22Rv1 (cell line): ENCODE data around the gene S1PR2.

ENCODE experiments used
- H3K27ac ChIP-seq: fragments of 450-650 bp; 2 replicates; pipeline ENCODE4 v1.5.1; 2017
- ZFX ChIP-seq: fragments of 450-650 bp; IDR thresholded peaks from 2 replicates; pipeline ENCODE4 v1.6.1; 2017; ENCODE audit warnings: antibody characterized with exemption, borderline replicate concordance
- TF ChIP-seq, protein P1 (sequence below): fragments of 450-650 bp; IDR thresholded peaks from 2 replicates; pipeline ENCODE4 v1.5.1; 2017; ENCODE audit warnings: mild to moderate bottlenecking

The S1PR2 gene

DNA sequence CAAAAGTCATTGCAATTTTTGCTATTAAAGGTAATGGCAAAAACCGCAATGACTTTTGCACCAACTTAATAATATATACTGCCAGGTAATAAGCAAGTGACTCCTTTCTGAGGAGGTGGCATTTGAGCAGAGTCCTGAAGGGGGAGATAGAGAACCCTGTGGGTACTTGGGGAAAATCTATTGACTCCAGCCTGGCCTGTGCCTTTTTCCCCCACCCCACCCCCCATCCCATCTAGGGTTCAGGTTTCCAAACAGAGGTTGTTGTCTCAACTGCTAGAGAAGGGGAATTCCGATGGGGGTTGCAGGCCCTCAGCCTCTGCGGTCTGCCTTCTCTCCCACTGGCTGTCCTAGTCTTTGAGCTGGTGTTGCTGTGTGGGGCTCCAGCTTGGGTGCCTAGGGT lies 11.5 kb downstream of the S1PR2 start:
- no peak overlapping the region for H3K27ac ChIP-seq
- TF ChIP-seq, protein P1, sequence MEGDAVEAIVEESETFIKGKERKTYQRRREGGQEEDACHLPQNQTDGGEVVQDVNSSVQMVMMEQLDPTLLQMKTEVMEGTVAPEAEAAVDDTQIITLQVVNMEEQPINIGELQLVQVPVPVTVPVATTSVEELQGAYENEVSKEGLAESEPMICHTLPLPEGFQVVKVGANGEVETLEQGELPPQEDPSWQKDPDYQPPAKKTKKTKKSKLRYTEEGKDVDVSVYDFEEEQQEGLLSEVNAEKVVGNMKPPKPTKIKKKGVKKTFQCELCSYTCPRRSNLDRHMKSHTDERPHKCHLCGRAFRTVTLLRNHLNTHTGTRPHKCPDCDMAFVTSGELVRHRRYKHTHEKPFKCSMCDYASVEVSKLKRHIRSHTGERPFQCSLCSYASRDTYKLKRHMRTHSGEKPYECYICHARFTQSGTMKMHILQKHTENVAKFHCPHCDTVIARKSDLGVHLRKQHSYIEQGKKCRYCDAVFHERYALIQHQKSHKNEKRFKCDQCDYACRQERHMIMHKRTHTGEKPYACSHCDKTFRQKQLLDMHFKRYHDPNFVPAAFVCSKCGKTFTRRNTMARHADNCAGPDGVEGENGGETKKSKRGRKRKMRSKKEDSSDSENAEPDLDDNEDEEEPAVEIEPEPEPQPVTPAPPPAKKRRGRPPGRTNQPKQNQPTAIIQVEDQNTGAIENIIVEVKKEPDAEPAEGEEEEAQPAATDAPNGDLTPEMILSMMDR = peak; percentile 38
- TF ChIP-seq ZFX = no peak

DNA sequence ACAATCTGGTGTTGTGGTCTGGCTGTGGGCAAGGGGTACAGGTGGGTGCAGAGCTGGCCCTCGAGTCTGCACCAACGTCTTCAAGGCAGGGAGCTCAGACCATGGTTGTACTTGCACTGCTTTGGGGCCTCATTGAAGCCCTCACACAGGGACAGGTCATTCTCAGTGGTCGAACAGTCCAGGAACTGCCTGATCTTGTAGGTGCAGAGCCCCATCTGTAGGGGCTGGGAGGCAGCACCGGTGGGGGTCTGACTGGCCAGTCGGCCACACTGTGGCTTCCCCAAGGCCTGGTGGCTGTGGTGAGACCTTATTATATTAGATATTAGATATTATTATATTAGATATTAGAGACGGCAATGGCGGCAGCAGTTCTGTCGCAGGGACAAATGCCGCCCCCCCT lies 14.0 kb downstream of the S1PR2 start:
- no peak overlapping the region for H3K27ac ChIP-seq
- TF ChIP-seq ZFX = no peak
- TF ChIP-seq, protein P1 = no peak

DNA sequence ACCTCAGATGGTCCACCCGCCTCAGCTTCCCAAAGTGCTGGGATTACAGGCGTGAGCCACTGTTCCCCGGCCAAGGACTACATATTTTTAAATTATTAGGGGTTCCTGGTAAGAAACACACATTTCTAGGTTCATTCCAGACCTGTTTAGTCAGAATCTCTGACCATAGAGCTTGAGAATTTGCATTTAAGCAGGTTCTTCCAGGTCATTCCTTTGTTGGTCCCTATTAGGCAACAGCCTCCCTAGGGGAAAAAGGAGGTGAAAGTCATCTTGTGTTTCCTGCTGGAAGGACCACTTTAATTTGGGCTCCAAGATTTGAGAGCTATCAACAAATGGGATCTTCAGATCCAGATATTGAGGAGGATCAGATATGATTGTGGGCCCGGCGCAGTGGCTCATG lies 16.3 kb downstream of the S1PR2 start:
- TF ChIP-seq, protein P1 = no peak
- no peak for TF ChIP-seq ZFX
- H3K27ac ChIP-seq = no peak overlapping the region

DNA sequence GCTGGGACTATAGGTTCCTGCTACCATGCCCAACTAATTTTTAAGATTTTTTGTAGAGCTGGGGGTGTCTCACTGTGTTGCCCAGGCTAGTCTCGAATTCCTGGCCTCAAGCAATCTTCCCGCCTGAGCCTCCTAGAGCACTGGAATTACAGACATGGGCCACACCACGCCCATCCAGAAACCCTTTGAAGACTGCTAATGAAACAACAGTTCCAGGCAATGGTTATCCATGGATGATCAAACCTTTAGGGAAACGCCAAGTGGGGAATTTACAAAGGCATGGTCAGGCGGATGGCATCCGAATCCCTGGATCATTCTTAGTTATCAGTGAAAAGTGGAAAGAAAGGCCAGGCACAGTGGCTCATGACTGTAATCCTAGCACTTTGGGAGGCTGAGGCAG lies 19.4 kb downstream of the S1PR2 start:
- H3K27ac ChIP-seq = no peak overlapping the region
- TF ChIP-seq, protein P1 = no peak
- TF ChIP-seq ZFX = no peak

DNA sequence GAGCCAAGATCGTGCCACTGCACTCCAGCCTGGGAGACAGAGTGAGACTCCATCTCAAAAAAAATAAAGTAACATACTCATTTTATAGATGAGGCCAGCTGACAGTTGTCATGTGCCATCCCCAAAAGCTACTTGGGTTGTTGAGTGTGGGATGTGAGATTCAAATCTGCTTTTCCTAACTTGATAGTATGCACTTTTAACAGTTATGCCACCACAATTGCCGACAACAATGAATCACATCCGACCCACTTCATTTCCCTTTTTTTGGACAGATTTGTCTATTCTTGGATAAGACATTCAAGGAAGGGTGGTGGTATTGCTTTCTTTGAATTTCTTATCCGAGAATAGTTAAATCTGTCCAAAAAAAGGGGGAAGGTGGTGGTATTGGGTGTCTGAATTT lies 20.1 kb downstream of the S1PR2 start:
- TF ChIP-seq, protein P1 = no peak
- no peak for TF ChIP-seq ZFX
- H3K27ac ChIP-seq = no peak overlapping the region

DNA sequence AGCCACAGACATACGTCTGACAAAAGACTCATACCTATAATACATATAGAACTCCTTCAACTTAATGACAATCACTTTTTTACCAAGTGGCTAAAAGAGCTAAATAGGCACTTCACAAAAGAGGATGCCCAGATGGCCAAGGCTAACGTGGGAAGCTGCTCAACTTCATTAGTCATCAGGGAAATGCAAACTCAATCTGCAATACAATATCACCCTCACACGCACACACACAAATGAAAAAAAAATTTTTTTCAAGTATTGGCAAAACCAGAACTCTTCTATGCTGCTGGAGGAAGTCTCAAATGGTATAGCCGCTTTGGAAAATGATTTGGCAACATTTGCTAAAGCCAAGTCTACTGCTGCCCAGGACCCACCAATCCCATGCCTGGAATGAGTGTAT lies 21.8 kb downstream of the S1PR2 start:
- H3K27ac ChIP-seq = no peak overlapping the region
- TF ChIP-seq, protein P1 = no peak
- no peak for TF ChIP-seq ZFX

DNA sequence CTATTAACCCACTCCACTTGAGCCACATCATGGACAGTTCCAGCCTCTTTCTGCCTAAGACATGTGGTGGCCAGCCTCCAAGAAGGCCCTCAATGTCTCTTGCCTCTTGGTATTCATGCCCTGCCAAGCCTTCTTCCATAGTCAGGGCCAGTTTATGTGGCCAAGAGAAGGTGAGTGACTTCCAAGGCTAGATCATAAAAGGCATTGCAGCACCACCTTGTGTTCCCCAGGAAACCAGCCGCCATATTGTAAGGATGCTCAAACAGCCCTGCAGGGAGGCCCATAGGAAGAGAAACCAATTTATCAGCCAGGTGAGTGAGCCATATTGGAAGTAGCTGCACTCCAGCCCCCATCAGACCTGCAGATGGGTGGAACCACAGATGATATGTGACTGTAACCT lies 24.1 kb downstream of the S1PR2 start:
- H3K27ac ChIP-seq = no peak overlapping the region
- TF ChIP-seq, protein P1 = no peak
- TF ChIP-seq ZFX = no peak
